ENCODE data around the gene SLC5A11. TPM values are rescaled to one million over a fixed set of nuclear protein-coding genes. Genes with fewer than 3 reads are reported as not detected.
A peak's percentile ranks its signal among the peaks of the same experiment; 100 is the strongest.

The SLC5A11 gene, protein sequence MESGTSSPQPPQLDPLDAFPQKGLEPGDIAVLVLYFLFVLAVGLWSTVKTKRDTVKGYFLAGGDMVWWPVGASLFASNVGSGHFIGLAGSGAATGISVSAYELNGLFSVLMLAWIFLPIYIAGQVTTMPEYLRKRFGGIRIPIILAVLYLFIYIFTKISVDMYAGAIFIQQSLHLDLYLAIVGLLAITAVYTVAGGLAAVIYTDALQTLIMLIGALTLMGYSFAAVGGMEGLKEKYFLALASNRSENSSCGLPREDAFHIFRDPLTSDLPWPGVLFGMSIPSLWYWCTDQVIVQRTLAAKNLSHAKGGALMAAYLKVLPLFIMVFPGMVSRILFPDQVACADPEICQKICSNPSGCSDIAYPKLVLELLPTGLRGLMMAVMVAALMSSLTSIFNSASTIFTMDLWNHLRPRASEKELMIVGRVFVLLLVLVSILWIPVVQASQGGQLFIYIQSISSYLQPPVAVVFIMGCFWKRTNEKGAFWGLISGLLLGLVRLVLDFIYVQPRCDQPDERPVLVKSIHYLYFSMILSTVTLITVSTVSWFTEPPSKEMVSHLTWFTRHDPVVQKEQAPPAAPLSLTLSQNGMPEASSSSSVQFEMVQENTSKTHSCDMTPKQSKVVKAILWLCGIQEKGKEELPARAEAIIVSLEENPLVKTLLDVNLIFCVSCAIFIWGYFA
- total RNA-seq (1 to 10 TPM in 1 of 2 donors, not detected in 1; 1.1 TPM), polyA plus RNA-seq (under 1 TPM in 1 of 2 donors, not detected in 1; 0.05 TPM)
- long read RNA-seq, donor 1: 0 reads
- long read RNA-seq, donor 2: 0 reads
- long read RNA-seq, donor 3: 0 reads
- long read RNA-seq, donor 4: 0 reads
- long read RNA-seq, donor 5: 0 reads

DNA sequence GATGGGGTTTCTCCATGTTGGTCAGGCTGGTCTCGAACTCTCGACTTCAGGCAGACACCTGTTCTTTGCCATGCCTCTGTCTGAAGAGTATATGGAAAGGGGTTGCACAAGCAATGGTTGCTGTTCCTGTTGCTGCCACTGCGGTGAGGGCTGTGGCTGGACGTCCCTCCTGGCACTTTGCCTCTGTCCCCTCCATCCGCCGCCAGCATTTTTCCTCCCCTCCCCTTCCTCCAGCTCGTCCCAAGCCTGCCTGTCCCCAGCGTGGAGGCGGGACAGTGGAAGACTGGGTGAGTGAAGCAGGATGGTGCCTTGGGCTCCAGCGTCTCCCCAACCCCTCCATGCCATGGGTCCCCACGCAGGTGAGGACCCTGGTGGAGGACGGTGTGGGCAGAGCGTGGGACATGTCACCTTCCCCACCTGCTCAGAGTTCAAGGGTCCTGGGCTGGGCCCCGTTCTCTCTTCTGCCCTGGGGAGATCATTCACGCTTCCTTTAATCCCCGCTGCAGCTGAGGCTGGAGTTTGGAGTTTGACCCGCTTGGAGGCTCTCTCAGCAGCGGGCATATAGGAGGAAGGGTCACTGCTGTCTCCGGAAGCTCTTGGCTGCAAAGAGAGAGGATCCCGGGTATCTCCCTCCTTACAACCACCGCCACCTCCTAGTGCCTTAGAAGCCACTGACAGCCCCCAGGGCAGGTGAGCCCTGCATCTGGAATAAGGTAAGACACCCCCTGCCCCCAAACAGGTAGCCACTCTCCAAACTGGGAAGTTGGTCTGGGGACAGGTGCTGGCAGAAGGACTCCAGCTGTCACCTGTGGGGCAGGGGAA is at the start of gene SLC5A11:
Gene SLC5A11, plus strand, starts transcription at position 238 of the 822 bp plus-strand sequence. CDS start 12,681 bp downstream, outside the sequence.
- TF ChIP-seq, protein P1, sequence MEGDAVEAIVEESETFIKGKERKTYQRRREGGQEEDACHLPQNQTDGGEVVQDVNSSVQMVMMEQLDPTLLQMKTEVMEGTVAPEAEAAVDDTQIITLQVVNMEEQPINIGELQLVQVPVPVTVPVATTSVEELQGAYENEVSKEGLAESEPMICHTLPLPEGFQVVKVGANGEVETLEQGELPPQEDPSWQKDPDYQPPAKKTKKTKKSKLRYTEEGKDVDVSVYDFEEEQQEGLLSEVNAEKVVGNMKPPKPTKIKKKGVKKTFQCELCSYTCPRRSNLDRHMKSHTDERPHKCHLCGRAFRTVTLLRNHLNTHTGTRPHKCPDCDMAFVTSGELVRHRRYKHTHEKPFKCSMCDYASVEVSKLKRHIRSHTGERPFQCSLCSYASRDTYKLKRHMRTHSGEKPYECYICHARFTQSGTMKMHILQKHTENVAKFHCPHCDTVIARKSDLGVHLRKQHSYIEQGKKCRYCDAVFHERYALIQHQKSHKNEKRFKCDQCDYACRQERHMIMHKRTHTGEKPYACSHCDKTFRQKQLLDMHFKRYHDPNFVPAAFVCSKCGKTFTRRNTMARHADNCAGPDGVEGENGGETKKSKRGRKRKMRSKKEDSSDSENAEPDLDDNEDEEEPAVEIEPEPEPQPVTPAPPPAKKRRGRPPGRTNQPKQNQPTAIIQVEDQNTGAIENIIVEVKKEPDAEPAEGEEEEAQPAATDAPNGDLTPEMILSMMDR (IDR thresholded peaks at IDR 0.05; ENCODE audit: control extremely low read depth, extremely low read depth): no peak
- no peak for ATAC-seq (ENCODE audit: insufficient read depth, low FRiP score)

DNA sequence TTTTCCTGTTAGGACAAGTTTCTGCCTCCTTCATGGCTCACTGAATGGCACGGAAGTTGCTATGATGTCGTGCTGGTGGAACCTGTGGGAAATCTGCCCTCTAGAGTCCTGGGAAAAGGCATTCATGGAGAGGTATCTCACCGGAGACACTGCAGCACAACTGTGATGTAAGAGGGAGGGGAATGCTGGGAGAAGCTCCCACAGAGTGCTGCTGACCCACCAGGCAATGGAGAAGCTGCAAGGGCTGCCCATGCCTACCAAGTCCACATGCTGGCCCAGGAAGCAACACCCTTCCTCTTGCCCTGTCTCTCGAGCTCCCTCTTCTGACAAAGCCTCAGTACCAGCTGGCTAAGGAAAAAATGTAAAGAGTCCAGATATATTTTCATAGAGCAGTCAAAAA is 45.2 kb upstream of the SLC5A11 start:
- Histone ChIP-seq H3K27me3 (ENCODE audit: control insufficient read depth in 3 of 3, insufficient read depth in 3 of 3, low read length in 2 of 3) (no peaks in the 10 kb centered on the region), H3K4me1 (ENCODE audit: control insufficient read depth in 5 of 5, insufficient read depth in 5 of 5, low read length in 5 of 5) (peaks cover 0 to 3% (median 0%) of the 10 kb centered on the region in 5 donors), H3K9me3 (ENCODE audit: control insufficient read depth in 4 of 4, insufficient read depth in 3 of 4, low read length in 3 of 4) (no peaks in the 10 kb centered on the region), H3K9ac (ENCODE audit: insufficient read depth in 1 of 2, low read length in 2 of 2) (no peak overlapping the region), H3K36me3 (ENCODE audit: control insufficient read depth in 4 of 4, insufficient read depth in 4 of 4, low read length in 4 of 4) (peaks cover 32 to 78% (median 56%) of the 10 kb centered on the region in 4 donors), H3K27ac (ENCODE audit: low read depth in 1 of 2, low read length in 1 of 2) (no peak overlapping the region), H3K4me3 (no peak overlapping the region)
- 91 to 92% methylated on average over 4 of the region's 4 CpGs for WGBS, 2 donors
- ATAC-seq (ENCODE audit: insufficient read depth, low FRiP score) (no peak), DNase-seq (no peak)
- TF ChIP-seq, protein P1 (IDR thresholded peaks at IDR 0.05; ENCODE audit: control extremely low read depth, extremely low read depth): no peak

More for the DNA sequence above, at the start of gene SLC5A11:
- Histone ChIP-seq H3K4me3 (no peak within 1 kb of the TSS), H3K9ac (ENCODE audit: insufficient read depth in 1 of 2, low read length in 2 of 2) (no peak within 1 kb of the TSS), H3K9me3 (ENCODE audit: control insufficient read depth in 4 of 4, insufficient read depth in 3 of 4, low read length in 3 of 4) (peaks cover 0 to 3% (median 0%) of the 10 kb centered on the region in 4 donors), H3K36me3 (ENCODE audit: control insufficient read depth in 4 of 4, insufficient read depth in 4 of 4, low read length in 4 of 4) (no peaks in the 10 kb centered on the region), H3K27ac (ENCODE audit: low read depth in 1 of 2, low read length in 1 of 2) (no peak within 1 kb of the TSS), H3K27me3 (ENCODE audit: control insufficient read depth in 3 of 3, insufficient read depth in 3 of 3, low read length in 2 of 3) (no peaks in the 10 kb centered on the region), H3K4me1 (ENCODE audit: control insufficient read depth in 5 of 5, insufficient read depth in 5 of 5, low read length in 5 of 5) (no peaks in the 10 kb centered on the region)
- no peak for DNase-seq
- WGBS, 2 donors: 70 to 71% methylated on average over 21 of the region's 21 CpGs

- DNase-seq: peak in 2 of 3 donors; percentile 33 to 67
- H3K36me3 ChIP-seq (ENCODE audit: control insufficient read depth in 4 of 4, insufficient read depth in 4 of 4, low read length in 4 of 4): peaks cover 42 to 76% (median 59%) of the 10 kb centered on the region in 4 donors
- no peaks in the 10 kb centered on the region for H3K9me3 ChIP-seq (ENCODE audit: control insufficient read depth in 4 of 4, insufficient read depth in 3 of 4, low read length in 3 of 4)
- peaks cover 0 to 3% (median 0%) of the 10 kb centered on the region in 5 donors for H3K4me1 ChIP-seq (ENCODE audit: control insufficient read depth in 5 of 5, insufficient read depth in 5 of 5, low read length in 5 of 5)
- H3K4me3 ChIP-seq: no peak overlapping the region
- H3K9ac ChIP-seq (ENCODE audit: insufficient read depth in 1 of 2, low read length in 2 of 2): no peak overlapping the region
- ATAC-seq (ENCODE audit: insufficient read depth, low FRiP score): peak; percentile 71
- H3K27me3 ChIP-seq (ENCODE audit: control insufficient read depth in 3 of 3, insufficient read depth in 3 of 3, low read length in 2 of 3): no peaks in the 10 kb centered on the region
- no peak overlapping the region for H3K27ac ChIP-seq (ENCODE audit: low read depth in 1 of 2, low read length in 1 of 2)
- WGBS, 2 donors: 74 to 86% methylated on average over 3 of the region's 3 CpGs
- TF ChIP-seq, protein P1 (IDR thresholded peaks at IDR 0.05; ENCODE audit: control extremely low read depth, extremely low read depth): no peak
These were observed 43.9 kb upstream of the SLC5A11 start for GRCh38 chr16:24801761-24802302.

Data from lung (tissue), 16 donors.